Fibroblast of lung (primary cell): ENCODE measurements around the gene MYO1E. TPM values are rescaled to one million over a fixed set of nuclear protein-coding genes. Genes with fewer than 3 reads are reported as not detected.

Source experiments
- DNase-seq, 2 donors: peaks; one replicate each; pipeline versions ENCODE4 v3.0.0 to v3.0.0-alpha.2; 2010; ENCODE audit warnings: low read depth in 2 of 2
- H2AFZ ChIP-seq: 2 replicates; pipeline ENCODE4 v1.5.1; 2012; ENCODE audit warnings: low read length, control low read depth, inconsistent platforms
- H3K27ac ChIP-seq: 2 replicates; pipeline ENCODE4 v1.5.1; 2011; ENCODE audit warnings: low read length, control low read depth; ENCODE audit not compliant: insufficient read depth
- H3K27me3 ChIP-seq: 2 replicates; pipeline ENCODE4 v1.5.1; 2011; ENCODE audit warnings: mild to moderate bottlenecking, low read length; ENCODE audit not compliant: control insufficient read depth, insufficient read depth
- H3K36me3 ChIP-seq: 2 replicates; pipeline ENCODE4 v1.5.1; 2011; ENCODE audit warnings: low read length; ENCODE audit not compliant: control insufficient read depth, insufficient read depth
- H3K4me1 ChIP-seq: 2 replicates; pipeline ENCODE4 v1.5.1; 2011; ENCODE audit warnings: low read length; ENCODE audit not compliant: control insufficient read depth, insufficient read depth; ENCODE audit errors: extremely low read depth
- H3K4me2 ChIP-seq: 2 replicates; pipeline ENCODE4 v1.5.1; 2011; ENCODE audit warnings: low read length, control low read depth; ENCODE audit not compliant: insufficient read depth; ENCODE audit errors: extremely low read depth
- H3K4me3 ChIP-seq, 4 experiments: fragments of 200-600 bp in 1 of 4; sonication (generic) in 1 of 4; replicated peaks in 1 of 4; 2 replicates each; pipeline ENCODE4 v1.5.1; 2011 to 2016; ENCODE audit warnings: low read length in 4 of 4, low read depth in 3 of 4, mild to moderate bottlenecking in 3 of 4, control low read depth in 2 of 4, inconsistent platforms in 1 of 4, mixed read lengths in 1 of 4; ENCODE audit not compliant: insufficient read depth in 1 of 4; ENCODE audit errors: control extremely low read depth in 1 of 4
- H3K79me2 ChIP-seq: 2 replicates; pipeline ENCODE4 v1.5.1; 2012; ENCODE audit warnings: mild to moderate bottlenecking, low read length, inconsistent platforms; ENCODE audit not compliant: control insufficient read depth, insufficient read depth
- H3K9ac ChIP-seq: 2 replicates; pipeline ENCODE4 v1.5.1; 2011; ENCODE audit warnings: mild to moderate bottlenecking, low read length, control low read depth; ENCODE audit not compliant: insufficient read depth
- H3K9me3 ChIP-seq: 2 replicates; pipeline ENCODE4 v1.5.1; 2012; ENCODE audit warnings: low read depth, low read length; ENCODE audit not compliant: control insufficient read depth, insufficient read depth
- H4K20me1 ChIP-seq: 2 replicates; pipeline ENCODE4 v1.5.1; 2011; ENCODE audit warnings: low read length; ENCODE audit not compliant: control insufficient read depth, insufficient read depth; ENCODE audit errors: extremely low read depth
- CTCF ChIP-seq, 2 donors: IDR thresholded peaks in 1 of 2; conservative IDR thresholded peaks in 1 of 2; 1 replicate in 1 of 2; 2 replicates in 1 of 2; pipeline ENCODE4 v1.5.1; 2011 to 2012; ENCODE audit warnings: low read length in 2 of 2, control low read depth in 1 of 2, inconsistent platforms in 1 of 2, low read depth in 1 of 2, mild to moderate bottlenecking in 1 of 2
- EZH2 ChIP-seq: IDR thresholded peaks from 2 replicates; pipeline ENCODE4 v1.5.1; 2012; ENCODE audit warnings: low read length, control low read depth, mild to moderate bottlenecking; ENCODE audit errors: missing control alignments
- polyA plus RNA-seq, 2 donors: library from polyadenylated mRNA; depleted of rRNA in 1 of 2; stranded (reverse) in 1 of 2; unstranded in 1 of 2; fragments of >200 nt; gene quantifications; 2 replicates each; pipeline ENCODE4 v1.2.1, GENCODE V29; 2011 to 2012; ENCODE audit warnings: missing spikeins in 1 of 2
- total RNA-seq: library from RNA; depleted of rRNA; stranded (reverse); fragments of >200 nt; gene quantifications from 2 replicates; pipeline ENCODE4 v1.2.1, GENCODE V29; 2014

MYO1E gene
- total and polyA plus RNA-seq, 2 donors (not counting 1 experiment from before 2014, with no cell fraction given), result 27.6 to 84.0 TPM

GRCh38 chr15:59279023-59279422 lies 93.6 kb downstream of the MYO1E start:
- TF ChIP-seq EZH2 (no peak), CTCF (conservative IDR thresholded peaks at IDR 0.05 in 1 of 2, IDR thresholded peaks at IDR 0.05 in 1 of 2; ENCODE audit: low read depth in 1 of 2, low read length in 2 of 2) (no peak)

GRCh38 chr15:59278120-59278519 lies 94.6 kb downstream of the MYO1E start:
- Histone ChIP-seq H3K27ac (no peak overlapping the region), H3K9me3 (no peaks in the 10 kb centered on the region), H3K4me2 (no peak overlapping the region), H3K4me1 (no peaks in the 10 kb centered on the region), H3K27me3 (no peaks in the 10 kb centered on the region), H3K4me3 (no peak overlapping the region), H4K20me1 (no peaks in the 10 kb centered on the region), H2AFZ (no peak overlapping the region), H3K9ac (no peak overlapping the region), H3K79me2 (peaks cover 19% of the 10 kb centered on the region), H3K36me3 (no peaks in the 10 kb centered on the region)
- TF ChIP-seq EZH2 (no peak), CTCF (conservative IDR thresholded peaks at IDR 0.05 in 1 of 2, IDR thresholded peaks at IDR 0.05 in 1 of 2; ENCODE audit: low read depth in 1 of 2, low read length in 2 of 2) (no peak)
- DNase-seq, result peak in 1 of 2 donors; percentile 68

More at GRCh38 chr15:59279023-59279422, 93.6 kb downstream of the MYO1E start:
- H2AFZ ChIP-seq, result no peak overlapping the region
- no peaks in the 10 kb centered on the region for H4K20me1 ChIP-seq
- H3K36me3 ChIP-seq, result no peaks in the 10 kb centered on the region
- no peak overlapping the region for H3K27ac ChIP-seq
- no peak for DNase-seq
- peaks cover 15% of the 10 kb centered on the region for H3K79me2 ChIP-seq
- H3K4me1 ChIP-seq, result no peaks in the 10 kb centered on the region
- no peak overlapping the region for H3K9ac ChIP-seq
- no peak overlapping the region for H3K4me2 ChIP-seq
- no peak overlapping the region for H3K4me3 ChIP-seq
- no peaks in the 10 kb centered on the region for H3K27me3 ChIP-seq
- no peaks in the 10 kb centered on the region for H3K9me3 ChIP-seq

- H3K4me2 ChIP-seq, result no peak overlapping the region
- H3K4me3 ChIP-seq, result no peak overlapping the region
- H3K9me3 ChIP-seq, result no peaks in the 10 kb centered on the region
- no peaks in the 10 kb centered on the region for H3K4me1 ChIP-seq
- no peak overlapping the region for H3K9ac ChIP-seq
- no peak for DNase-seq
- H3K36me3 ChIP-seq, result no peaks in the 10 kb centered on the region
- H4K20me1 ChIP-seq, result no peaks in the 10 kb centered on the region
- no peak overlapping the region for H3K27ac ChIP-seq
- TF ChIP-seq EZH2 (no peak), CTCF (conservative IDR thresholded peaks at IDR 0.05 in 1 of 2, IDR thresholded peaks at IDR 0.05 in 1 of 2; ENCODE audit: low read depth in 1 of 2, low read length in 2 of 2) (no peak)
- H2AFZ ChIP-seq, result no peak overlapping the region
- H3K27me3 ChIP-seq, result no peaks in the 10 kb centered on the region
- peaks cover 11% of the 10 kb centered on the region for H3K79me2 ChIP-seq
Measured at GRCh38 chr15:59276225-59277178, 96.2 kb downstream of the MYO1E start.
